Muscle layer of duodenum (tissue), 2 donors: ENCODE results near the gene EVX2.

Source experiments
- H3K27ac ChIP-seq: one replicate; pipeline ENCODE4 v1.7.0; 2013; ENCODE audit warnings: mild to moderate bottlenecking, low read length
- H3K27me3 ChIP-seq: one replicate; pipeline ENCODE4 v1.7.0; 2013; ENCODE audit warnings: low read depth, mild to moderate bottlenecking, control low read depth, low read length
- H3K36me3 ChIP-seq, 2 donors: one replicate each; pipeline ENCODE4 v1.7.0; 2013; ENCODE audit warnings: low read length in 2 of 2, control low read depth in 1 of 2, mild to moderate bottlenecking in 1 of 2; ENCODE audit not compliant: insufficient read depth in 2 of 2, control insufficient read depth in 1 of 2
- H3K4me1 ChIP-seq, 2 donors: one replicate each; pipeline ENCODE4 v1.7.0; 2013; ENCODE audit warnings: low read length in 2 of 2, mild to moderate bottlenecking in 2 of 2, control low read depth in 1 of 2, moderate library complexity in 1 of 2; ENCODE audit not compliant: insufficient read depth in 2 of 2, control insufficient read depth in 1 of 2
- H3K4me3 ChIP-seq, 2 donors: one replicate each; pipeline ENCODE4 v1.7.0; 2013; ENCODE audit warnings: low read length in 2 of 2, low read depth in 1 of 2, mild to moderate bottlenecking in 1 of 2
- H3K9me3 ChIP-seq, 2 donors: one replicate each; pipeline ENCODE4 v1.7.0; 2013; ENCODE audit warnings: low read length in 2 of 2, control low read depth in 1 of 2, mild to moderate bottlenecking in 1 of 2; ENCODE audit not compliant: control insufficient read depth in 1 of 2
- donor health status: healthy.

The EVX2 gene

GRCh38 chr2:176090862-176091261, 7.1 kb upstream of the EVX2 start:
- peaks cover 0 to 34% of the 10 kb centered on the region in 2 donors for H3K4me1 ChIP-seq
- H3K27ac ChIP-seq: no peak overlapping the region
- H3K27me3 ChIP-seq: peaks cover 92% of the 10 kb centered on the region
- no peaks in the 10 kb centered on the region for H3K36me3 ChIP-seq
- H3K4me3 ChIP-seq: no peak overlapping the region
- peaks cover 0 to 8% of the 10 kb centered on the region in 2 donors for H3K9me3 ChIP-seq

- Histone ChIP-seq H3K27ac (no peak overlapping the region), H3K36me3 (no peaks in the 10 kb centered on the region), H3K9me3 (peaks cover 0 to 8% of the 10 kb centered on the region in 2 donors), H3K4me3 (no peak overlapping the region), H3K4me1 (peaks cover 0 to 44% of the 10 kb centered on the region in 2 donors), H3K27me3 (peaks cover 92% of the 10 kb centered on the region)
These were observed 6.2 kb upstream of the EVX2 start for GRCh38 chr2:176089843-176090395.

- Histone ChIP-seq H3K4me3 (no peak overlapping the region), H3K36me3 (no peaks in the 10 kb centered on the region), H3K27ac (no peak overlapping the region), H3K9me3 (peaks cover 0 to 5% of the 10 kb centered on the region in 2 donors), H3K27me3 (peaks cover 92% of the 10 kb centered on the region), H3K4me1 (peaks cover 0 to 48% of the 10 kb centered on the region in 2 donors)
These were observed 5.4 kb upstream of the EVX2 start for GRCh38 chr2:176088937-176089842.

- Histone ChIP-seq H3K9me3 (no peaks in the 10 kb centered on the region), H3K27me3 (peaks cover 92% of the 10 kb centered on the region), H3K36me3 (no peaks in the 10 kb centered on the region), H3K4me1 (peaks cover 0 to 50% of the 10 kb centered on the region in 2 donors), H3K4me3 (peak overlapping the region; percentile 33 to 57), H3K27ac (no peak overlapping the region)
These were observed 4.5 kb upstream of the EVX2 start for GRCh38 chr2:176088048-176088936.

- peaks cover 0 to 53% of the 10 kb centered on the region in 2 donors for H3K4me1 ChIP-seq
- H3K4me3 ChIP-seq: peak overlapping the region; percentile 33 to 57
- no peak overlapping the region for H3K27ac ChIP-seq
- H3K9me3 ChIP-seq: no peaks in the 10 kb centered on the region
- H3K27me3 ChIP-seq: peaks cover 97% of the 10 kb centered on the region
- no peaks in the 10 kb centered on the region for H3K36me3 ChIP-seq
These were observed 3.7 kb upstream of the EVX2 start for GRCh38 chr2:176087330-176088047.

GRCh38 chr2:176085861-176086771, 2.4 kb upstream of the EVX2 start:
- Histone ChIP-seq H3K36me3 (no peaks in the 10 kb centered on the region), H3K27me3 (peaks cover 97% of the 10 kb centered on the region), H3K9me3 (no peaks in the 10 kb centered on the region), H3K4me3 (peak overlapping the region in 1 of 2 donors; percentile 17), H3K27ac (no peak overlapping the region), H3K4me1 (peaks cover 0 to 47% of the 10 kb centered on the region in 2 donors)

- Histone ChIP-seq H3K4me3 (no peak overlapping the region), H3K9me3 (no peaks in the 10 kb centered on the region), H3K4me1 (peaks cover 0 to 52% of the 10 kb centered on the region in 2 donors), H3K27ac (no peak overlapping the region), H3K36me3 (no peaks in the 10 kb centered on the region), H3K27me3 (peaks cover 96% of the 10 kb centered on the region)
These were observed 1.5 kb upstream of the EVX2 start for GRCh38 chr2:176085120-176085788.

GRCh38 chr2:176084611-176085119, 903 bp upstream of the EVX2 start:
- no peaks in the 10 kb centered on the region for H3K36me3 ChIP-seq
- H3K27me3 ChIP-seq: peaks cover 92% of the 10 kb centered on the region
- H3K9me3 ChIP-seq: no peaks in the 10 kb centered on the region
- H3K4me3 ChIP-seq: no peak overlapping the region
- no peak overlapping the region for H3K27ac ChIP-seq
- peaks cover 0 to 55% of the 10 kb centered on the region in 2 donors for H3K4me1 ChIP-seq

GRCh38 chr2:176082824-176083751, 674 bp downstream of the EVX2 start:
- H3K27me3 ChIP-seq: peaks cover 92% of the 10 kb centered on the region
- H3K9me3 ChIP-seq: peaks cover 0 to 5% of the 10 kb centered on the region in 2 donors
- no peak overlapping the region for H3K27ac ChIP-seq
- H3K4me3 ChIP-seq: no peak overlapping the region
- peaks cover 3 to 57% of the 10 kb centered on the region in 2 donors for H3K4me1 ChIP-seq
- H3K36me3 ChIP-seq: no peaks in the 10 kb centered on the region
